ENCODE measurements around the gene PEX13.
"Not testable (repeated sequence)": the region's sequence is repeated elsewhere in the genome, so short reads cannot be mapped to it uniquely, and the experiment has no call there.

- TF ChIP-seq CTCF (IDR thresholded peaks at IDR 0.05); POLR2AphosphoS5 (IDR thresholded peaks at IDR 0.05); POLR2A (IDR thresholded peaks at IDR 0.05; ENCODE audit: low read depth): not testable (repeated sequence)
These were observed 17.1 kb downstream of the PEX13 start for GRCh38 chr2:61034592-61034991.

Data from esophagus muscularis mucosa (tissue), 3 donors.